CD4-positive, CD25-positive, alpha-beta regulatory T cell (primary cell): ENCODE results near the gene SERP2. TPM values are rescaled to one million over a fixed set of nuclear protein-coding genes. Genes with fewer than 3 reads are reported as not detected.
"Not testable (repeated sequence)": the region's sequence is repeated elsewhere in the genome, so short reads cannot be mapped to it uniquely, and the experiment has no call there.

Experiments
- ATAC-seq, 2 donors: fragments of 150-1000 bp; cut with Tn5 transposase; one replicate each; pipeline ENCODE4 v1.10.0; 2021; ENCODE audit warnings: low read depth in 2 of 2, moderate number of reproducible peaks in 2 of 2, moderate library complexity in 1 of 2
- DNase-seq, 3 donors: peaks; one replicate each; pipeline versions ENCODE4 v3.0.0 to v3.0.0-alpha.2; 2012 to 2022; ENCODE audit warnings: mixed read lengths in 1 of 3
- H3K27ac ChIP-seq: one replicate; pipeline ENCODE4 v1.7.0; 2013; ENCODE audit warnings: mild to moderate bottlenecking, low read length; ENCODE audit not compliant: insufficient read depth, poor library complexity, severe bottlenecking
- H3K27me3 ChIP-seq: one replicate; pipeline ENCODE4 v1.7.0; 2013; ENCODE audit warnings: low read length; ENCODE audit not compliant: control insufficient read depth, insufficient read depth
- H3K36me3 ChIP-seq: one replicate; pipeline ENCODE4 v1.7.0; 2013; ENCODE audit warnings: mild to moderate bottlenecking, low read length, moderate library complexity; ENCODE audit not compliant: control insufficient read depth, insufficient read depth
- H3K4me1 ChIP-seq: 2 replicates; pipeline ENCODE4 v1.7.0; 2013; ENCODE audit warnings: mild to moderate bottlenecking, low read length; ENCODE audit not compliant: insufficient read depth, control insufficient read depth, poor library complexity, severe bottlenecking
- H3K4me3 ChIP-seq: one replicate; pipeline ENCODE4 v1.7.0; 2013; ENCODE audit warnings: low read depth, mild to moderate bottlenecking, low read length, moderate library complexity
- H3K9me3 ChIP-seq, 2 experiments: 1 replicate in 1 of 2; 2 replicates in 1 of 2; pipeline ENCODE4 v1.7.0; 2013; ENCODE audit warnings: low read length in 2 of 2, mild to moderate bottlenecking in 1 of 2, moderate library complexity in 1 of 2; ENCODE audit not compliant: control insufficient read depth in 2 of 2
- H3K27ac Mint-ChIP-seq, 3 donors: one replicate each; pipeline ENCODE4 v1.8.0; 2020 to 2022; ENCODE audit warnings: mild to moderate bottlenecking in 3 of 3, mixed read lengths in 3 of 3, moderate library complexity in 2 of 3
- H3K27me3 Mint-ChIP-seq: one replicate; pipeline ENCODE4 v1.8.0; 2022; ENCODE audit warnings: mild to moderate bottlenecking, mixed read lengths
- H3K36me3 Mint-ChIP-seq: one replicate; pipeline ENCODE4 v1.8.0; 2020; ENCODE audit warnings: mixed read lengths
- H3K4me1 Mint-ChIP-seq, 4 donors: one replicate each; pipeline ENCODE4 v1.8.0; 2020 to 2022; ENCODE audit warnings: mixed read lengths in 4 of 4, mild to moderate bottlenecking in 1 of 4
- H3K4me3 Mint-ChIP-seq, 4 donors: one replicate each; pipeline ENCODE4 v1.8.0; 2020 to 2022; ENCODE audit warnings: mild to moderate bottlenecking in 4 of 4, mixed read lengths in 4 of 4, moderate library complexity in 3 of 4
- H3K9me3 Mint-ChIP-seq, 7 donors: one replicate each; pipeline ENCODE4 v1.8.0; 2020 to 2022; ENCODE audit warnings: mixed read lengths in 7 of 7, mild to moderate bottlenecking in 3 of 7, moderate library complexity in 2 of 7
- polyA plus RNA-seq, 4 donors: library from polyadenylated mRNA; unstranded; fragments of 300-500 nt; fragmentation: Illumina TruSeq; gene quantifications; one replicate each; pipeline ENCODE4 v1.2.3, GENCODE V29; 2021
- total RNA-seq: library from RNA; stranded (reverse); gene quantifications from one replicate; pipeline ENCODE4 v1.2.3, GENCODE V29; 2022

Gene SERP2
- total RNA-seq (not detected), polyA plus RNA-seq (1 to 10 TPM in 1 of 4 donors, under 1 TPM in 2, not detected in 1; 0.48 to 2.0 (median 0.52) TPM)

- Mint-ChIP-seq H3K36me3 (no peaks in the 10 kb centered on the region), H3K27ac (no peak within 1 kb of the TSS), H3K9me3 (no peaks in the 10 kb centered on the region), H3K4me1 (peaks cover 0 to 15% (median 8%) of the 10 kb centered on the region in 4 donors), H3K4me3 (peak within 1 kb of the TSS in 2 of 4 donors; percentile 38 to 50), H3K27me3 (peaks cover 52% of the 10 kb centered on the region)
- H3K27ac ChIP-seq, result no peak within 1 kb of the TSS
- H3K4me1 ChIP-seq, result peaks cover 7% of the 10 kb centered on the region
- ATAC-seq (no peak), DNase-seq (peak in 1 of 3 donors; percentile 10)
- H3K4me3 ChIP-seq, result no peak within 1 kb of the TSS
- no peaks in the 10 kb centered on the region for H3K36me3 ChIP-seq
- no peaks in the 10 kb centered on the region for H3K9me3 ChIP-seq
- peaks cover 3% of the 10 kb centered on the region for H3K27me3 ChIP-seq
Observed at GRCh38 chr13:44373601-44374347, at the start of gene SERP2. SERP2 (plus strand) TSS chr13:44373824; CDS start chr13:44374026, 202 bp downstream.

GRCh38 chr13:44326961-44327360 is 46.7 kb upstream of the SERP2 start:
- Mint-ChIP-seq H3K27me3 (peaks cover 11% of the 10 kb centered on the region), H3K4me1 (no peaks in the 10 kb centered on the region), H3K9me3 (peaks cover 0 to 12% (median 3%) of the 10 kb centered on the region in 7 donors), H3K4me3 (no peak overlapping the region), H3K36me3 (no peaks in the 10 kb centered on the region), H3K27ac (peak overlapping the region in 1 of 3 donors; percentile 28)
- Histone ChIP-seq H3K4me1 (no peaks in the 10 kb centered on the region), H3K36me3 (no peaks in the 10 kb centered on the region), H3K27ac (no peak overlapping the region), H3K4me3 (no peak overlapping the region), H3K27me3 (peaks cover 4% of the 10 kb centered on the region), H3K9me3 (no peaks in the 10 kb centered on the region)
- no peak for DNase-seq
- no peak for ATAC-seq

- peaks cover 0 to 12% (median 3%) of the 10 kb centered on the region in 7 donors for H3K9me3 Mint-ChIP-seq
- not testable (repeated sequence) for H3K36me3 ChIP-seq, H3K4me1 ChIP-seq, DNase-seq, H3K4me1 Mint-ChIP-seq, H3K9me3 ChIP-seq, H3K27ac ChIP-seq, H3K4me3 ChIP-seq, H3K36me3 Mint-ChIP-seq, H3K27ac Mint-ChIP-seq, H3K27me3 ChIP-seq, H3K4me3 Mint-ChIP-seq, ATAC-seq
- H3K27me3 Mint-ChIP-seq, result peaks cover 11% of the 10 kb centered on the region
Observed at GRCh38 chr13:44329041-44329440, 44.6 kb upstream of the SERP2 start.

- H3K4me3 ChIP-seq, result no peak overlapping the region
- no peaks in the 10 kb centered on the region for H3K4me1 Mint-ChIP-seq
- H3K27ac Mint-ChIP-seq, result no peak overlapping the region
- H3K36me3 Mint-ChIP-seq, result no peaks in the 10 kb centered on the region
- peaks cover 2% of the 10 kb centered on the region for H3K27me3 ChIP-seq
- no peaks in the 10 kb centered on the region for H3K36me3 ChIP-seq
- no peak overlapping the region for H3K27ac ChIP-seq
- H3K4me1 ChIP-seq, result no peaks in the 10 kb centered on the region
- peaks cover 11% of the 10 kb centered on the region for H3K27me3 Mint-ChIP-seq
- no peaks in the 10 kb centered on the region for H3K9me3 ChIP-seq
- DNase-seq (no peak), ATAC-seq (no peak)
- peak overlapping the region in 1 of 4 donors; percentile 27 for H3K4me3 Mint-ChIP-seq
- peaks cover 0 to 12% (median 3%) of the 10 kb centered on the region in 7 donors for H3K9me3 Mint-ChIP-seq
Observed at GRCh38 chr13:44329909-44330545, 43.6 kb upstream of the SERP2 start.

GRCh38 chr13:44331446-44331845 is 42.2 kb upstream of the SERP2 start:
- Histone ChIP-seq H3K4me3 (no peak overlapping the region), H3K36me3 (no peaks in the 10 kb centered on the region), H3K27me3 (no peaks in the 10 kb centered on the region), H3K4me1 (no peaks in the 10 kb centered on the region), H3K27ac (no peak overlapping the region), H3K9me3 (no peaks in the 10 kb centered on the region)
- Mint-ChIP-seq H3K27ac (no peak overlapping the region), H3K9me3 (peaks cover 0 to 12% (median 3%) of the 10 kb centered on the region in 7 donors), H3K27me3 (peaks cover 11% of the 10 kb centered on the region), H3K4me1 (no peaks in the 10 kb centered on the region), H3K4me3 (no peak overlapping the region), H3K36me3 (no peaks in the 10 kb centered on the region)
- ATAC-seq, result no peak
- DNase-seq, result no peak

GRCh38 chr13:44331912-44332851 is 41.4 kb upstream of the SERP2 start:
- Mint-ChIP-seq H3K4me1 (peaks cover 0 to 6% (median 0%) of the 10 kb centered on the region in 4 donors), H3K4me3 (no peak overlapping the region), H3K27ac (no peak overlapping the region), H3K27me3 (peaks cover 9% of the 10 kb centered on the region), H3K36me3 (no peaks in the 10 kb centered on the region), H3K9me3 (peaks cover 0 to 9% (median 1%) of the 10 kb centered on the region in 7 donors)
- H3K27ac ChIP-seq, result no peak overlapping the region
- H3K9me3 ChIP-seq, result no peaks in the 10 kb centered on the region
- ATAC-seq (no peak), DNase-seq (no peak)
- H3K27me3 ChIP-seq, result no peaks in the 10 kb centered on the region
- H3K4me3 ChIP-seq, result no peak overlapping the region
- H3K36me3 ChIP-seq, result no peaks in the 10 kb centered on the region
- no peaks in the 10 kb centered on the region for H3K4me1 ChIP-seq

- DNase-seq, result no peak
- no peaks in the 10 kb centered on the region for H3K36me3 Mint-ChIP-seq
Observed at GRCh38 chr13:44333950-44334655, 39.5 kb upstream of the SERP2 start.

More at GRCh38 chr13:44333950-44334655, 39.5 kb upstream of the SERP2 start:
- H3K9me3 ChIP-seq, result no peaks in the 10 kb centered on the region
- Mint-ChIP-seq H3K27ac (no peak overlapping the region), H3K9me3 (peaks cover 0 to 3% (median 0%) of the 10 kb centered on the region in 7 donors), H3K4me1 (peaks cover 0 to 6% (median 0%) of the 10 kb centered on the region in 4 donors), H3K4me3 (no peak overlapping the region), H3K27me3 (peaks cover 11% of the 10 kb centered on the region)
- no peaks in the 10 kb centered on the region for H3K27me3 ChIP-seq
- H3K4me3 ChIP-seq, result no peak overlapping the region
- H3K27ac ChIP-seq, result no peak overlapping the region
- ATAC-seq, result no peak
- no peaks in the 10 kb centered on the region for H3K36me3 ChIP-seq
- no peaks in the 10 kb centered on the region for H3K4me1 ChIP-seq
